ENCODE results near the gene CCDC126. TPM values are rescaled to one million over a fixed set of nuclear protein-coding genes. Genes with fewer than 3 reads are reported as not detected.

The CCDC126 gene
- total and polyA plus RNA-seq, 10 of the 15 experiments (the other 5 are each of a cell fraction or from before 2014, with no cell fraction given): 10.9 to 49.9 (median 24.1) TPM

GRCh38 chr7:23679898-23680413 lies 82.8 kb downstream of the CCDC126 start, which contains the start of gene FAM221A (continued):
- TF ChIP-seq SKIL (IDR thresholded peaks at IDR 0.05; ENCODE audit: low read depth, poor library complexity, severe bottlenecking) (no peak), RELA (IDR thresholded peaks at IDR 0.05; ENCODE audit: borderline replicate concordance, partially characterized antibody) (peak; percentile 23), POU2F2 (IDR thresholded peaks at IDR 0.05; ENCODE audit: borderline replicate concordance, low read depth, low read length) (0 out of 3 replicates have a peak, but pooled peaks have one; percentile 27), SREBF1 (IDR thresholded peaks at IDR 0.05; ENCODE audit: low read length) (no peak), NFYB (IDR thresholded peaks at IDR 0.05; ENCODE audit: insufficient read depth, low read depth, low read length) (peak; percentile 64; the same call in 1 of the 2 replicates), GATAD2B (conservative IDR thresholded peaks at IDR 0.05; ENCODE audit: low read depth) (no peak), YBX1 (IDR thresholded peaks at IDR 0.05) (no peak), MEF2B (IDR thresholded peaks at IDR 0.05; ENCODE audit: partially characterized antibody, poor library complexity, severe bottlenecking) (no peak), FOXM1 (IDR thresholded peaks at IDR 0.05; ENCODE audit: low read depth, low read length) (no peak), HCFC1 (IDR thresholded peaks at IDR 0.05; ENCODE audit: low read length) (0 out of 2 replicates have a peak, but pooled peaks have one; percentile 13), DPF2 (IDR thresholded peaks at IDR 0.05) (0 out of 2 replicates have a peak, but pooled peaks have one; percentile 23), NKRF (conservative IDR thresholded peaks at IDR 0.05) (peak; percentile 44; the same call in 1 of the 2 replicates), SMC3 (IDR thresholded peaks at IDR 0.05; ENCODE audit: borderline replicate concordance, low read length) (0 out of 2 replicates have a peak, but pooled peaks have one; percentile 8), MYB (IDR thresholded peaks at IDR 0.05; ENCODE audit: borderline replicate concordance, low read depth, low read length) (no peak), ZNF687 (IDR thresholded peaks at IDR 0.05) (peak; percentile 86), CBX5 (IDR thresholded peaks at IDR 0.05; ENCODE audit: low read depth) (peak; percentile 83; the same call in 1 of the 2 replicates), WRNIP1 (IDR thresholded peaks at IDR 0.05; ENCODE audit: borderline replicate concordance, low read depth, low read length) (no peak), TCF3 (IDR thresholded peaks at IDR 0.05; ENCODE audit: borderline replicate concordance, insufficient read depth, low read depth, low read length) (no peak), PAX5 (IDR thresholded peaks at IDR 0.05; ENCODE audit: borderline replicate concordance, low read depth, low read length) (peak; percentile 39; the same call in 1 of the 2 replicates), MXI1 (IDR thresholded peaks at IDR 0.05; ENCODE audit: low read depth, low read length) (peak; percentile 46; the same call in 1 of the 2 replicates), POLR2AphosphoS5 (IDR thresholded peaks at IDR 0.05; ENCODE audit: low read length) (no peak), MAX (IDR thresholded peaks at IDR 0.05; ENCODE audit: low read depth, low read length) (peak; percentile 92), TBL1XR1 (IDR thresholded peaks at IDR 0.05; ENCODE audit: low read depth, low read length) (no peak)
